Neural progenitor cell (in vitro differentiated cells): ENCODE measurements around the gene PDK3.
A peak's percentile ranks its signal among the peaks of the same experiment; 100 is the strongest.

Experiments used
- EZH2phosphoT487 ChIP-seq: fragments of 200-600 bp; sonication (generic); IDR thresholded peaks from 2 replicates; pipeline ENCODE4 v1.6.1; 2017; ENCODE audit warnings: antibody characterized with exemption
- TF ChIP-seq, protein P1 (sequence below): fragments of 200-600 bp; sonication (generic); IDR thresholded peaks from 2 replicates; pipeline ENCODE4 v1.5.1; 2017; ENCODE audit warnings: antibody characterized with exemption, mild to moderate bottlenecking

DNA sequence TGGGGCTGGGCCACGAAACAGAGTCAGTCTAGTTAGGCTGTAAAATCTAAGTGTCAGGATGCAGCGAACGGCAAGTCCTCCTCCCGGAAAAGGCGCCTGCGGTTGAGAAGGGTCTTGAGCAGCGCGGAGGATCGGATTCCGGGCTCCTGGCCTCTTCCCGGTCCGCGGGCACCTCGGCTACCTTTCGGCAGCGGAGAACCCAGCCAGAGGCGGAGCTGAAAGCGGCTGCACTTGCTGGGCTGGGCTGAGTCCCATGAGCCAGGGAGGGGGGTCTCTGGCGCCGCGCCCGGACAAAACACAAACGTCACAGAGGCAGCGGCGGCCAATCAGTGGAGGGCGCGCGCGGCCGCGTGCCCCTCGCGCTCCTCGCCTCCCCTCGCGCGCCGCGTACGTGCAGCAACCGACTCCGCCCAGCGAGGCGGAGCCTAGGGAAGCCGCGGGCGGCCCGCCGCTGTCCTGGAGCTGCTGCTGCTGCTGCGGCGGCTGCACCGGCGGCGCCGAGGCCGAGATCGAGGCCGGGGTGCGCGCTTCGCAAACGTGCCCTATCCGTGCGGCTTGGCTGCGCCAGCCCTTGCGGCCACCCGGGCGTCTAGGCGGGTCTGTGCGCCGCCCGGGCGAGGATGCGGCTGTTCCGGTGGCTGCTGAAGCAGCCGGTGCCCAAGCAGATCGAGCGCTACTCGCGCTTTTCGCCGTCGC lies at the start of gene PDK3:
- TF ChIP-seq, protein P1, sequence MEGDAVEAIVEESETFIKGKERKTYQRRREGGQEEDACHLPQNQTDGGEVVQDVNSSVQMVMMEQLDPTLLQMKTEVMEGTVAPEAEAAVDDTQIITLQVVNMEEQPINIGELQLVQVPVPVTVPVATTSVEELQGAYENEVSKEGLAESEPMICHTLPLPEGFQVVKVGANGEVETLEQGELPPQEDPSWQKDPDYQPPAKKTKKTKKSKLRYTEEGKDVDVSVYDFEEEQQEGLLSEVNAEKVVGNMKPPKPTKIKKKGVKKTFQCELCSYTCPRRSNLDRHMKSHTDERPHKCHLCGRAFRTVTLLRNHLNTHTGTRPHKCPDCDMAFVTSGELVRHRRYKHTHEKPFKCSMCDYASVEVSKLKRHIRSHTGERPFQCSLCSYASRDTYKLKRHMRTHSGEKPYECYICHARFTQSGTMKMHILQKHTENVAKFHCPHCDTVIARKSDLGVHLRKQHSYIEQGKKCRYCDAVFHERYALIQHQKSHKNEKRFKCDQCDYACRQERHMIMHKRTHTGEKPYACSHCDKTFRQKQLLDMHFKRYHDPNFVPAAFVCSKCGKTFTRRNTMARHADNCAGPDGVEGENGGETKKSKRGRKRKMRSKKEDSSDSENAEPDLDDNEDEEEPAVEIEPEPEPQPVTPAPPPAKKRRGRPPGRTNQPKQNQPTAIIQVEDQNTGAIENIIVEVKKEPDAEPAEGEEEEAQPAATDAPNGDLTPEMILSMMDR: peak; percentile 6
- TF ChIP-seq EZH2phosphoT487: no peak
